ENCODE data around the gene MAGI2. TPM values are rescaled to one million over a fixed set of nuclear protein-coding genes. Genes with fewer than 3 reads are reported as not detected.
"Not testable (repeated sequence)": the region's sequence is repeated elsewhere in the genome, so short reads cannot be mapped to it uniquely, and the experiment has no call there.

The MAGI2 gene
- total RNA-seq, 3 donors from 2014 or later, result 9.8 to 22.7 (median 20.2) TPM

- Histone ChIP-seq H3K4me1 (no peaks in the 10 kb centered on the region), H3K36me3 (no peaks in the 10 kb centered on the region), H3K27ac (no peak overlapping the region), H3K4me3 (no peak overlapping the region), H3K27me3 (no peaks in the 10 kb centered on the region), H3K9me3 (no peaks in the 10 kb centered on the region)
- TF ChIP-seq CTCF (IDR thresholded peaks at IDR 0.05) (no peak), POLR2A (IDR thresholded peaks at IDR 0.05) (no peak), POLR2AphosphoS5 (IDR thresholded peaks at IDR 0.05) (no peak)
- intact Hi-C loops (cut with DNase I; ENCODE audit: low total_unique reads), result no loop called here
- DNase-seq (ENCODE audit: low spot score in 2 of 2), result no peak
These were observed 418.7 kb downstream of the MAGI2 start for GRCh38 chr7:79034730-79035129.

- peaks cover 0 to 16% of the 10 kb centered on the region in 2 donors for H3K9me3 ChIP-seq
- H3K27ac ChIP-seq; H3K4me1 ChIP-seq; DNase-seq (ENCODE audit: low spot score in 2 of 2); H3K4me3 ChIP-seq; intact Hi-C loops (cut with DNase I; ENCODE audit: low total_unique reads); H3K36me3 ChIP-seq; H3K27me3 ChIP-seq: not testable (repeated sequence)
These were observed 433.8 kb downstream of the MAGI2 start for GRCh38 chr7:79019711-79020110.

- no peaks in the 10 kb centered on the region for H3K36me3 ChIP-seq
- DNase-seq (ENCODE audit: low spot score in 2 of 2), result no peak
- H3K4me1 ChIP-seq, result no peaks in the 10 kb centered on the region
- intact Hi-C loops (cut with DNase I; ENCODE audit: low total_unique reads), result no loop called here
- no peak overlapping the region for H3K4me3 ChIP-seq
- H3K27me3 ChIP-seq, result no peaks in the 10 kb centered on the region
- no peaks in the 10 kb centered on the region for H3K9me3 ChIP-seq
- H3K27ac ChIP-seq, result no peak overlapping the region
- TF ChIP-seq POLR2A (IDR thresholded peaks at IDR 0.05) (no peak), CTCF (IDR thresholded peaks at IDR 0.05) (no peak), POLR2AphosphoS5 (IDR thresholded peaks at IDR 0.05) (no peak)
These were observed 441.5 kb downstream of the MAGI2 start for GRCh38 chr7:79011921-79012320.

GRCh38 chr7:79009647-79010046, 443.8 kb downstream of the MAGI2 start:
- DNase-seq (ENCODE audit: low spot score in 2 of 2), result no peak
- TF ChIP-seq CTCF (IDR thresholded peaks at IDR 0.05), result no peak
- no peak for TF ChIP-seq POLR2AphosphoS5 (IDR thresholded peaks at IDR 0.05)
- TF ChIP-seq POLR2A (IDR thresholded peaks at IDR 0.05), result no peak
- Histone ChIP-seq H3K27me3 (no peaks in the 10 kb centered on the region), H3K9me3 (no peaks in the 10 kb centered on the region), H3K36me3 (no peaks in the 10 kb centered on the region), H3K4me1 (no peaks in the 10 kb centered on the region), H3K4me3 (no peak overlapping the region), H3K27ac (no peak overlapping the region)
- intact Hi-C loops (cut with DNase I; ENCODE audit: low total_unique reads), result no loop called here

GRCh38 chr7:79008786-79009185, 444.7 kb downstream of the MAGI2 start:
- H3K4me1 ChIP-seq, result no peaks in the 10 kb centered on the region
- no peak overlapping the region for H3K27ac ChIP-seq
- no peaks in the 10 kb centered on the region for H3K27me3 ChIP-seq
- DNase-seq (ENCODE audit: low spot score in 2 of 2), result no peak
- H3K4me3 ChIP-seq, result no peak overlapping the region
- no peaks in the 10 kb centered on the region for H3K9me3 ChIP-seq
- H3K36me3 ChIP-seq, result no peaks in the 10 kb centered on the region
- TF ChIP-seq POLR2AphosphoS5 (IDR thresholded peaks at IDR 0.05) (no peak), POLR2A (IDR thresholded peaks at IDR 0.05) (no peak), CTCF (IDR thresholded peaks at IDR 0.05) (no peak)
- intact Hi-C loops (cut with DNase I; ENCODE audit: low total_unique reads), result no loop called here

GRCh38 chr7:78996013-78996412, 457.5 kb downstream of the MAGI2 start:
- H3K4me1 ChIP-seq, result no peaks in the 10 kb centered on the region
- no peak overlapping the region for H3K4me3 ChIP-seq
- no peaks in the 10 kb centered on the region for H3K27me3 ChIP-seq
- DNase-seq (ENCODE audit: low spot score in 2 of 2), result no peak
- no peak for TF ChIP-seq POLR2A (IDR thresholded peaks at IDR 0.05)
- TF ChIP-seq POLR2AphosphoS5 (IDR thresholded peaks at IDR 0.05), result no peak
- TF ChIP-seq CTCF (IDR thresholded peaks at IDR 0.05), result no peak
- no peak overlapping the region for H3K27ac ChIP-seq
- H3K36me3 ChIP-seq, result no peaks in the 10 kb centered on the region
- no peaks in the 10 kb centered on the region for H3K9me3 ChIP-seq
- intact Hi-C loops (cut with DNase I; ENCODE audit: low total_unique reads), result no loop called here

Measured in breast epithelium (tissue), 4 donors.